ENCODE data around the gene C1S. TPM values are rescaled to one million over a fixed set of nuclear protein-coding genes. Genes with fewer than 3 reads are reported as not detected.
A peak's percentile ranks its signal among the peaks of the same experiment; 100 is the strongest.

The C1S gene
- total and polyA plus RNA-seq, 4 donors, result 141 to 1,087 (median 589) TPM

- 0 to 1% methylated on average over 72 to 77 of the region's 77 CpGs for WGBS, 2 donors
Observed at GRCh38 chr12:7018350-7019042, 42.0 kb upstream of the C1S start, which contains the start of gene LPCAT3. LPCAT3 (minus strand) TSS chr12:7018476; CDS start chr12:7018424, 52 bp downstream.

GRCh38 chr12:7019043-7019569 lies 41.4 kb upstream of the C1S start:
- WGBS, 2 donors, result 0 to 2% methylated on average over 6 of the region's 6 CpGs
- peak overlapping the region in 1 of 2 donors; percentile 14 for H3K4me3 ChIP-seq (ENCODE audit: low read length in 2 of 2)
- H3K36me3 ChIP-seq (ENCODE audit: control insufficient read depth in 1 of 2, insufficient read depth in 2 of 2, low read length in 1 of 2), result no peaks in the 10 kb centered on the region
- ATAC-seq (ENCODE audit: low FRiP score), result no peak
- intact Hi-C loops (cut with DNase I), result loop anchor here in 1 of 2 donors (5.0 to 10.0 kb wide), 2 partner anchors 47 to 76 kb away; partner anchors contain the start of genes C1R, EMG1 and PHB2
- H3K9me3 ChIP-seq (ENCODE audit: control insufficient read depth, low read length), result no peaks in the 10 kb centered on the region
- peaks cover 0 to 4% of the 10 kb centered on the region in 2 donors for H3K4me1 ChIP-seq (ENCODE audit: control insufficient read depth in 1 of 2, insufficient read depth in 2 of 2, low read length in 2 of 2)
- DNase-seq, result no peak
- H3K27ac ChIP-seq (ENCODE audit: low read depth in 1 of 2, low read length in 2 of 2), result no peak overlapping the region
- no peaks in the 10 kb centered on the region for H3K27me3 ChIP-seq (ENCODE audit: control insufficient read depth in 1 of 2, insufficient read depth in 2 of 2, low read length in 1 of 2)

More at GRCh38 chr12:7018350-7019042, 42.0 kb upstream of the C1S start, which contains the start of gene LPCAT3:
- DNase-seq, result peak; percentile 98 to 100
- no peaks in the 10 kb centered on the region for H3K36me3 ChIP-seq (ENCODE audit: control insufficient read depth in 1 of 2, insufficient read depth in 2 of 2, low read length in 1 of 2)
- ATAC-seq (ENCODE audit: low FRiP score), result peak; percentile 98
- no peaks in the 10 kb centered on the region for H3K27me3 ChIP-seq (ENCODE audit: control insufficient read depth in 1 of 2, insufficient read depth in 2 of 2, low read length in 1 of 2)
- intact Hi-C loops (cut with DNase I), result loop anchor here in 1 of 2 donors (5.0 to 10.0 kb wide), 2 partner anchors 46 to 76 kb away; partner anchors contain the start of genes C1R, EMG1 and PHB2
- H3K9me3 ChIP-seq (ENCODE audit: control insufficient read depth, low read length), result no peaks in the 10 kb centered on the region
- peak within 1 kb of the TSS; percentile 19 to 62 for H3K4me3 ChIP-seq (ENCODE audit: low read length in 2 of 2)
- H3K4me1 ChIP-seq (ENCODE audit: control insufficient read depth in 1 of 2, insufficient read depth in 2 of 2, low read length in 2 of 2), result peaks cover 0 to 4% of the 10 kb centered on the region in 2 donors
- H3K27ac ChIP-seq (ENCODE audit: low read depth in 1 of 2, low read length in 2 of 2), result peak within 1 kb of the TSS; percentile 10 to 96

GRCh38 chr12:7021956-7022355 lies 38.6 kb upstream of the C1S start:
- Histone ChIP-seq H3K4me1 (ENCODE audit: control insufficient read depth in 1 of 2, insufficient read depth in 2 of 2, low read length in 2 of 2) (peaks cover 0 to 4% of the 10 kb centered on the region in 2 donors), H3K4me3 (ENCODE audit: low read length in 2 of 2) (no peak overlapping the region), H3K36me3 (ENCODE audit: control insufficient read depth in 1 of 2, insufficient read depth in 2 of 2, low read length in 1 of 2) (no peaks in the 10 kb centered on the region), H3K27ac (ENCODE audit: low read depth in 1 of 2, low read length in 2 of 2) (no peak overlapping the region), H3K27me3 (ENCODE audit: control insufficient read depth in 1 of 2, insufficient read depth in 2 of 2, low read length in 1 of 2) (no peaks in the 10 kb centered on the region), H3K9me3 (ENCODE audit: control insufficient read depth, low read length) (no peaks in the 10 kb centered on the region)
- intact Hi-C loops (cut with DNase I), result no loop called here
- ATAC-seq (ENCODE audit: low FRiP score) (no peak), DNase-seq (no peak)
- WGBS, 2 donors, result 87 to 92% methylated on average over 5 of the region's 5 CpGs

GRCh38 chr12:7023114-7023513 lies 37.4 kb upstream of the C1S start:
- H3K4me3 ChIP-seq (ENCODE audit: low read length in 2 of 2), result no peak overlapping the region
- ATAC-seq (ENCODE audit: low FRiP score), result no peak
- intact Hi-C loops (cut with DNase I), result no loop called here
- H3K36me3 ChIP-seq (ENCODE audit: control insufficient read depth in 1 of 2, insufficient read depth in 2 of 2, low read length in 1 of 2), result no peaks in the 10 kb centered on the region
- no peaks in the 10 kb centered on the region for H3K9me3 ChIP-seq (ENCODE audit: control insufficient read depth, low read length)
- no peaks in the 10 kb centered on the region for H3K27me3 ChIP-seq (ENCODE audit: control insufficient read depth in 1 of 2, insufficient read depth in 2 of 2, low read length in 1 of 2)
- WGBS, 2 donors, result 79 to 86% methylated on average over 3 of the region's 3 CpGs
- no peak overlapping the region for H3K27ac ChIP-seq (ENCODE audit: low read depth in 1 of 2, low read length in 2 of 2)
- DNase-seq, result no peak
- peaks cover 0 to 4% of the 10 kb centered on the region in 2 donors for H3K4me1 ChIP-seq (ENCODE audit: control insufficient read depth in 1 of 2, insufficient read depth in 2 of 2, low read length in 2 of 2)

GRCh38 chr12:7026854-7027253 lies 33.7 kb upstream of the C1S start:
- 80 to 88% methylated on average over 1 of the region's 1 CpG for whole genome bisulfite sequencing, 2 donors
- Histone ChIP-seq H3K36me3 (ENCODE audit: control insufficient read depth in 1 of 2, insufficient read depth in 2 of 2, low read length in 1 of 2) (no peaks in the 10 kb centered on the region), H3K4me1 (ENCODE audit: control insufficient read depth in 1 of 2, insufficient read depth in 2 of 2, low read length in 2 of 2) (no peaks in the 10 kb centered on the region), H3K4me3 (ENCODE audit: low read length in 2 of 2) (no peak overlapping the region), H3K27ac (ENCODE audit: low read depth in 1 of 2, low read length in 2 of 2) (no peak overlapping the region), H3K9me3 (ENCODE audit: control insufficient read depth, low read length) (no peaks in the 10 kb centered on the region), H3K27me3 (ENCODE audit: control insufficient read depth in 1 of 2, insufficient read depth in 2 of 2, low read length in 1 of 2) (no peaks in the 10 kb centered on the region)
- DNase-seq (no peak), ATAC-seq (ENCODE audit: low FRiP score) (no peak)
- intact Hi-C loops (cut with DNase I), result no loop called here

- Histone ChIP-seq H3K4me1 (ENCODE audit: control insufficient read depth in 1 of 2, insufficient read depth in 2 of 2, low read length in 2 of 2) (no peaks in the 10 kb centered on the region), H3K27ac (ENCODE audit: low read depth in 1 of 2, low read length in 2 of 2) (no peak overlapping the region), H3K27me3 (ENCODE audit: control insufficient read depth in 1 of 2, insufficient read depth in 2 of 2, low read length in 1 of 2) (no peaks in the 10 kb centered on the region), H3K9me3 (ENCODE audit: control insufficient read depth, low read length) (no peaks in the 10 kb centered on the region), H3K4me3 (ENCODE audit: low read length in 2 of 2) (no peak overlapping the region), H3K36me3 (ENCODE audit: control insufficient read depth in 1 of 2, insufficient read depth in 2 of 2, low read length in 1 of 2) (no peaks in the 10 kb centered on the region)
- intact Hi-C loops (cut with DNase I), result no loop called here
- no peak for ATAC-seq (ENCODE audit: low FRiP score)
- no peak for DNase-seq
- 73 to 78% methylated on average over 6 of the region's 6 CpGs for WGBS, 2 donors
Observed at GRCh38 chr12:7031306-7031705, 29.2 kb upstream of the C1S start.

GRCh38 chr12:7032990-7033389 lies 27.5 kb upstream of the C1S start:
- WGBS, 2 donors, result 71 to 82% methylated on average over 2 of the region's 2 CpGs
- ATAC-seq (ENCODE audit: low FRiP score) (no peak), DNase-seq (no peak)
- Histone ChIP-seq H3K27ac (ENCODE audit: low read depth in 1 of 2, low read length in 2 of 2) (no peak overlapping the region), H3K36me3 (ENCODE audit: control insufficient read depth in 1 of 2, insufficient read depth in 2 of 2, low read length in 1 of 2) (no peaks in the 10 kb centered on the region), H3K27me3 (ENCODE audit: control insufficient read depth in 1 of 2, insufficient read depth in 2 of 2, low read length in 1 of 2) (no peaks in the 10 kb centered on the region), H3K9me3 (ENCODE audit: control insufficient read depth, low read length) (no peaks in the 10 kb centered on the region), H3K4me3 (ENCODE audit: low read length in 2 of 2) (no peak overlapping the region), H3K4me1 (ENCODE audit: control insufficient read depth in 1 of 2, insufficient read depth in 2 of 2, low read length in 2 of 2) (no peaks in the 10 kb centered on the region)
- intact Hi-C loops (cut with DNase I), result no loop called here

- Histone ChIP-seq H3K27ac (ENCODE audit: low read depth in 1 of 2, low read length in 2 of 2) (no peak overlapping the region), H3K9me3 (ENCODE audit: control insufficient read depth, low read length) (no peaks in the 10 kb centered on the region), H3K36me3 (ENCODE audit: control insufficient read depth in 1 of 2, insufficient read depth in 2 of 2, low read length in 1 of 2) (no peaks in the 10 kb centered on the region), H3K4me1 (ENCODE audit: control insufficient read depth in 1 of 2, insufficient read depth in 2 of 2, low read length in 2 of 2) (no peaks in the 10 kb centered on the region), H3K4me3 (ENCODE audit: low read length in 2 of 2) (no peak overlapping the region), H3K27me3 (ENCODE audit: control insufficient read depth in 1 of 2, insufficient read depth in 2 of 2, low read length in 1 of 2) (no peaks in the 10 kb centered on the region)
- intact Hi-C loops (cut with DNase I), result no loop called here
- WGBS, 2 donors, result 76% methylated on average over 1 of the region's 1 CpG
- DNase-seq, result no peak
- ATAC-seq (ENCODE audit: low FRiP score), result no peak
Observed at GRCh38 chr12:7034464-7034863, 26.1 kb upstream of the C1S start.

- WGBS, 2 donors, result 68% methylated on average over 2 of the region's 2 CpGs
- H3K27ac ChIP-seq (ENCODE audit: low read depth in 1 of 2, low read length in 2 of 2), result no peak overlapping the region
- DNase-seq, result no peak
- intact Hi-C loops (cut with DNase I), result no loop called here
- ATAC-seq (ENCODE audit: low FRiP score), result no peak
- no peaks in the 10 kb centered on the region for H3K9me3 ChIP-seq (ENCODE audit: control insufficient read depth, low read length)
- no peaks in the 10 kb centered on the region for H3K4me1 ChIP-seq (ENCODE audit: control insufficient read depth in 1 of 2, insufficient read depth in 2 of 2, low read length in 2 of 2)
- H3K27me3 ChIP-seq (ENCODE audit: control insufficient read depth in 1 of 2, insufficient read depth in 2 of 2, low read length in 1 of 2), result no peaks in the 10 kb centered on the region
- H3K4me3 ChIP-seq (ENCODE audit: low read length in 2 of 2), result no peak overlapping the region
- no peaks in the 10 kb centered on the region for H3K36me3 ChIP-seq (ENCODE audit: control insufficient read depth in 1 of 2, insufficient read depth in 2 of 2, low read length in 1 of 2)
Observed at GRCh38 chr12:7035463-7035862, 25.1 kb upstream of the C1S start.

All from aorta (tissue), 5 donors.